ENCODE data around the gene GMDS.

The GMDS gene

GRCh38 chr6:2099870-2100269, 145.5 kb downstream of the GMDS start:
- no peaks in the 10 kb centered on the region for H3K9me3 ChIP-seq (ENCODE audit: control insufficient read depth in 2 of 2, low read length in 2 of 2)
- H3K36me3 ChIP-seq (ENCODE audit: control insufficient read depth in 2 of 2, insufficient read depth in 2 of 2, low read length in 2 of 2), result no peaks in the 10 kb centered on the region
- no peak overlapping the region for H3K27ac ChIP-seq (ENCODE audit: low read depth in 2 of 2, low read length in 2 of 2)
- H3K9ac ChIP-seq (ENCODE audit: low read depth in 1 of 2, low read length in 2 of 2), result no peak overlapping the region
- no peaks in the 10 kb centered on the region for H3K4me1 ChIP-seq (ENCODE audit: control insufficient read depth in 2 of 2, insufficient read depth in 2 of 2, low read length in 2 of 2)
- no peak overlapping the region for H3K4me3 ChIP-seq (ENCODE audit: low read length in 2 of 2)
- H3K27me3 ChIP-seq (ENCODE audit: control insufficient read depth in 2 of 2, insufficient read depth in 2 of 2, low read length in 2 of 2), result no peaks in the 10 kb centered on the region

GRCh38 chr6:2097464-2097863, 147.9 kb downstream of the GMDS start:
- Histone ChIP-seq H3K4me3 (ENCODE audit: low read length in 2 of 2) (no peak overlapping the region), H3K9me3 (ENCODE audit: control insufficient read depth in 2 of 2, low read length in 2 of 2) (no peaks in the 10 kb centered on the region), H3K27me3 (ENCODE audit: control insufficient read depth in 2 of 2, insufficient read depth in 2 of 2, low read length in 2 of 2) (no peaks in the 10 kb centered on the region), H3K9ac (ENCODE audit: low read depth in 1 of 2, low read length in 2 of 2) (no peak overlapping the region), H3K4me1 (ENCODE audit: control insufficient read depth in 2 of 2, insufficient read depth in 2 of 2, low read length in 2 of 2) (no peaks in the 10 kb centered on the region), H3K27ac (ENCODE audit: low read depth in 2 of 2, low read length in 2 of 2) (no peak overlapping the region), H3K36me3 (ENCODE audit: control insufficient read depth in 2 of 2, insufficient read depth in 2 of 2, low read length in 2 of 2) (no peaks in the 10 kb centered on the region)

- no peak overlapping the region for H3K4me3 ChIP-seq (ENCODE audit: low read length in 2 of 2)
- no peak overlapping the region for H3K9ac ChIP-seq (ENCODE audit: low read depth in 1 of 2, low read length in 2 of 2)
- H3K4me1 ChIP-seq (ENCODE audit: control insufficient read depth in 2 of 2, insufficient read depth in 2 of 2, low read length in 2 of 2), result no peaks in the 10 kb centered on the region
- no peaks in the 10 kb centered on the region for H3K36me3 ChIP-seq (ENCODE audit: control insufficient read depth in 2 of 2, insufficient read depth in 2 of 2, low read length in 2 of 2)
- no peaks in the 10 kb centered on the region for H3K27me3 ChIP-seq (ENCODE audit: control insufficient read depth in 2 of 2, insufficient read depth in 2 of 2, low read length in 2 of 2)
- H3K9me3 ChIP-seq (ENCODE audit: control insufficient read depth in 2 of 2, low read length in 2 of 2), result no peaks in the 10 kb centered on the region
- no peak overlapping the region for H3K27ac ChIP-seq (ENCODE audit: low read depth in 2 of 2, low read length in 2 of 2)
Measured at GRCh38 chr6:2094642-2095041, 150.8 kb downstream of the GMDS start.

GRCh38 chr6:2086326-2086965, 159.0 kb downstream of the GMDS start:
- no peak overlapping the region for H3K4me3 ChIP-seq (ENCODE audit: low read length in 2 of 2)
- H3K36me3 ChIP-seq (ENCODE audit: control insufficient read depth in 2 of 2, insufficient read depth in 2 of 2, low read length in 2 of 2), result no peaks in the 10 kb centered on the region
- H3K9ac ChIP-seq (ENCODE audit: low read depth in 1 of 2, low read length in 2 of 2), result no peak overlapping the region
- H3K4me1 ChIP-seq (ENCODE audit: control insufficient read depth in 2 of 2, insufficient read depth in 2 of 2, low read length in 2 of 2), result no peaks in the 10 kb centered on the region
- no peaks in the 10 kb centered on the region for H3K27me3 ChIP-seq (ENCODE audit: control insufficient read depth in 2 of 2, insufficient read depth in 2 of 2, low read length in 2 of 2)
- no peaks in the 10 kb centered on the region for H3K9me3 ChIP-seq (ENCODE audit: control insufficient read depth in 2 of 2, low read length in 2 of 2)
- no peak overlapping the region for H3K27ac ChIP-seq (ENCODE audit: low read depth in 2 of 2, low read length in 2 of 2)

GRCh38 chr6:2085657-2086056, 159.7 kb downstream of the GMDS start:
- H3K9ac ChIP-seq (ENCODE audit: low read depth in 1 of 2, low read length in 2 of 2), result no peak overlapping the region
- H3K36me3 ChIP-seq (ENCODE audit: control insufficient read depth in 2 of 2, insufficient read depth in 2 of 2, low read length in 2 of 2), result peaks cover under 1 to 1% of the 10 kb centered on the region in 2 donors
- H3K27me3 ChIP-seq (ENCODE audit: control insufficient read depth in 2 of 2, insufficient read depth in 2 of 2, low read length in 2 of 2), result no peaks in the 10 kb centered on the region
- H3K4me3 ChIP-seq (ENCODE audit: low read length in 2 of 2), result no peak overlapping the region
- no peaks in the 10 kb centered on the region for H3K9me3 ChIP-seq (ENCODE audit: control insufficient read depth in 2 of 2, low read length in 2 of 2)
- no peak overlapping the region for H3K27ac ChIP-seq (ENCODE audit: low read depth in 2 of 2, low read length in 2 of 2)
- H3K4me1 ChIP-seq (ENCODE audit: control insufficient read depth in 2 of 2, insufficient read depth in 2 of 2, low read length in 2 of 2), result no peaks in the 10 kb centered on the region

GRCh38 chr6:2081155-2082138, 164.0 kb downstream of the GMDS start:
- no peak overlapping the region for H3K27ac ChIP-seq (ENCODE audit: low read depth in 2 of 2, low read length in 2 of 2)
- H3K9ac ChIP-seq (ENCODE audit: low read depth in 1 of 2, low read length in 2 of 2), result no peak overlapping the region
- no peak overlapping the region for H3K4me3 ChIP-seq (ENCODE audit: low read length in 2 of 2)
- no peaks in the 10 kb centered on the region for H3K9me3 ChIP-seq (ENCODE audit: control insufficient read depth in 2 of 2, low read length in 2 of 2)
- H3K4me1 ChIP-seq (ENCODE audit: control insufficient read depth in 2 of 2, insufficient read depth in 2 of 2, low read length in 2 of 2), result no peaks in the 10 kb centered on the region
- no peaks in the 10 kb centered on the region for H3K27me3 ChIP-seq (ENCODE audit: control insufficient read depth in 2 of 2, insufficient read depth in 2 of 2, low read length in 2 of 2)
- peaks cover 3 to 5% of the 10 kb centered on the region in 2 donors for H3K36me3 ChIP-seq (ENCODE audit: control insufficient read depth in 2 of 2, insufficient read depth in 2 of 2, low read length in 2 of 2)

GRCh38 chr6:2078888-2079287, 166.5 kb downstream of the GMDS start:
- H3K27ac ChIP-seq (ENCODE audit: low read depth in 2 of 2, low read length in 2 of 2), result no peak overlapping the region
- peaks cover 3 to 5% of the 10 kb centered on the region in 2 donors for H3K36me3 ChIP-seq (ENCODE audit: control insufficient read depth in 2 of 2, insufficient read depth in 2 of 2, low read length in 2 of 2)
- H3K27me3 ChIP-seq (ENCODE audit: control insufficient read depth in 2 of 2, insufficient read depth in 2 of 2, low read length in 2 of 2), result no peaks in the 10 kb centered on the region
- H3K4me1 ChIP-seq (ENCODE audit: control insufficient read depth in 2 of 2, insufficient read depth in 2 of 2, low read length in 2 of 2), result no peaks in the 10 kb centered on the region
- H3K9ac ChIP-seq (ENCODE audit: low read depth in 1 of 2, low read length in 2 of 2), result no peak overlapping the region
- no peak overlapping the region for H3K4me3 ChIP-seq (ENCODE audit: low read length in 2 of 2)
- H3K9me3 ChIP-seq (ENCODE audit: control insufficient read depth in 2 of 2, low read length in 2 of 2), result no peaks in the 10 kb centered on the region

GRCh38 chr6:2077826-2078225, 167.6 kb downstream of the GMDS start:
- peaks cover 3 to 5% of the 10 kb centered on the region in 2 donors for H3K36me3 ChIP-seq (ENCODE audit: control insufficient read depth in 2 of 2, insufficient read depth in 2 of 2, low read length in 2 of 2)

GRCh38 chr6:2073476-2073875, 171.9 kb downstream of the GMDS start:
- H3K4me3 ChIP-seq (ENCODE audit: low read length in 2 of 2), result no peak overlapping the region
- H3K27ac ChIP-seq (ENCODE audit: low read depth in 2 of 2, low read length in 2 of 2), result no peak overlapping the region
- H3K36me3 ChIP-seq (ENCODE audit: control insufficient read depth in 2 of 2, insufficient read depth in 2 of 2, low read length in 2 of 2), result no peaks in the 10 kb centered on the region
- no peaks in the 10 kb centered on the region for H3K27me3 ChIP-seq (ENCODE audit: control insufficient read depth in 2 of 2, insufficient read depth in 2 of 2, low read length in 2 of 2)
- H3K4me1 ChIP-seq (ENCODE audit: control insufficient read depth in 2 of 2, insufficient read depth in 2 of 2, low read length in 2 of 2), result no peaks in the 10 kb centered on the region
- no peak overlapping the region for H3K9ac ChIP-seq (ENCODE audit: low read depth in 1 of 2, low read length in 2 of 2)
- H3K9me3 ChIP-seq (ENCODE audit: control insufficient read depth in 2 of 2, low read length in 2 of 2), result no peaks in the 10 kb centered on the region

More at GRCh38 chr6:2077826-2078225, 167.6 kb downstream of the GMDS start:
- Histone ChIP-seq H3K4me1 (ENCODE audit: control insufficient read depth in 2 of 2, insufficient read depth in 2 of 2, low read length in 2 of 2) (no peaks in the 10 kb centered on the region), H3K27me3 (ENCODE audit: control insufficient read depth in 2 of 2, insufficient read depth in 2 of 2, low read length in 2 of 2) (no peaks in the 10 kb centered on the region), H3K9ac (ENCODE audit: low read depth in 1 of 2, low read length in 2 of 2) (no peak overlapping the region), H3K27ac (ENCODE audit: low read depth in 2 of 2, low read length in 2 of 2) (no peak overlapping the region), H3K4me3 (ENCODE audit: low read length in 2 of 2) (no peak overlapping the region), H3K9me3 (ENCODE audit: control insufficient read depth in 2 of 2, low read length in 2 of 2) (no peaks in the 10 kb centered on the region)

- Histone ChIP-seq H3K27ac (ENCODE audit: low read depth in 2 of 2, low read length in 2 of 2) (no peak overlapping the region), H3K4me3 (ENCODE audit: low read length in 2 of 2) (no peak overlapping the region), H3K27me3 (ENCODE audit: control insufficient read depth in 2 of 2, insufficient read depth in 2 of 2, low read length in 2 of 2) (no peaks in the 10 kb centered on the region), H3K9ac (ENCODE audit: low read depth in 1 of 2, low read length in 2 of 2) (no peak overlapping the region), H3K9me3 (ENCODE audit: control insufficient read depth in 2 of 2, low read length in 2 of 2) (no peaks in the 10 kb centered on the region), H3K36me3 (ENCODE audit: control insufficient read depth in 2 of 2, insufficient read depth in 2 of 2, low read length in 2 of 2) (no peaks in the 10 kb centered on the region), H3K4me1 (ENCODE audit: control insufficient read depth in 2 of 2, insufficient read depth in 2 of 2, low read length in 2 of 2) (no peaks in the 10 kb centered on the region)
Measured at GRCh38 chr6:2072453-2072852, 173.0 kb downstream of the GMDS start.
